Measurements from ENCODE around the gene PIK3C2G. TPM values are rescaled to one million over a fixed set of nuclear protein-coding genes. Genes with fewer than 3 reads are reported as not detected.
"Not testable (repeated sequence)": the region's sequence is repeated elsewhere in the genome, so short reads cannot be mapped to it uniquely, and the experiment has no call there.

Gene PIK3C2G
- total RNA-seq, 1 donor from 2014 or later = 0.41 TPM

- DNase-seq (ENCODE audit: low spot score in 2 of 2) (no peak), FAIRE-seq (no peak)
Observed at GRCh38 chr12:18454330-18454729, 193.0 kb downstream of the PIK3C2G start.

GRCh38 chr12:18456344-18456743 is 195.0 kb downstream of the PIK3C2G start:
- no peak for FAIRE-seq
- DNase-seq (ENCODE audit: low spot score in 2 of 2) = no peak

DNA sequence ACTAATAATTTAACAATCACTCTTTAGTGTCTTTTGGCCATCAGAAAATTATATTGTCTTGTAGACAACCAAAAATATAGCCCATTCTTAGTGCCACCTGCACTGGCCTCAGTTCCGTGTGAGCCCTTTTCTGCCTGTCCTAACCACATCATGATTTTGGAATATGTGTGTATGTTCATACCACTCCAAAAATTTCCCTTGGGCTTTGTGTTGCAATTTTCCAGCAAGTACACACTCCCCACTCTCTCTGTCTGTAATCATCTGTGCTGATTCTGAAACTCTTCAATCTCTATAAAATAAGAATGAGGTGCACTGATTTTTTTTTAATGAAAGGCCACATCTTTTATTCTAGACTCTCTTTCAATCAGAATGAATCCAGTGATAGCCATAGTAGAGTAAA is 196.0 kb downstream of the PIK3C2G start:
- no peak for FAIRE-seq

GRCh38 chr12:18461758-18462157 is 200.4 kb downstream of the PIK3C2G start:
- DNase-seq (ENCODE audit: low spot score in 2 of 2) = no peak

More for the DNA sequence above, 196.0 kb downstream of the PIK3C2G start:
- DNase-seq (ENCODE audit: low spot score in 2 of 2) = no peak

GRCh38 chr12:18462442-18462841 is 201.1 kb downstream of the PIK3C2G start:
- no peak for DNase-seq (ENCODE audit: low spot score in 2 of 2)
- FAIRE-seq = no peak

More at GRCh38 chr12:18461758-18462157, 200.4 kb downstream of the PIK3C2G start:
- FAIRE-seq = no peak

DNA sequence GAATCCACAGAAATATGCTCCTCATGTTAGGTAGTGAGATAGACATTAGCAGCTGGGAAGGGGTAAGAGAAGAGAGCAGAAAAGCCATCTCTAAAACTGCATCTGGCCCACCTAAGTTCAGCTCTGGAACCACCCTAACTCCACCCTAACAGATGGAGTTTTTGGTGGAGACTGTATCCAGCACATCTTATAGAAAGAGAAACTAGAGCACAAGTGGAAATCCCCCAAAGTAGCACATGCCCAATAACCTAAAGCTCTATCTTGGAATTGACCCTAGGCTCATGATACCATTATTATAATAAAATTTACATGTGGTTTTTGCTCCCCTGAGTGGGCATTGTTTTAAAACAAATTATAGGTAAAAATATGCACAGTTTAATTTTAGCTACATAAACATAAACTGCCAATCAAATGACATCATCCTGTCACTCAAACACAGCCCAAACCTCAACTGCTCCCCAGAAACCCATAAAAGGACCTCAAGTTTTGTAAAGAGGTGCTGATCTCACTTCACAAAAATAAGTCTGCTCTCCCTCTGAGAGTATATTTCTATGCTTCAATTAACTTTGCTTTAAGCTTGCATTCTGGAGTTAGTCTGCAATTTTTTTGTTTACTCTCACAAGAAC is 206.4 kb downstream of the PIK3C2G start:
- FAIRE-seq (no peak), DNase-seq (ENCODE audit: low spot score in 2 of 2) (no peak)

- FAIRE-seq = no peak
- no peak for DNase-seq (ENCODE audit: low spot score in 2 of 2)
Observed at GRCh38 chr12:18468246-18469075, 207.1 kb downstream of the PIK3C2G start.

GRCh38 chr12:18470251-18470650 is 208.9 kb downstream of the PIK3C2G start:
- FAIRE-seq (no peak), DNase-seq (ENCODE audit: low spot score in 2 of 2) (no peak)

DNA sequence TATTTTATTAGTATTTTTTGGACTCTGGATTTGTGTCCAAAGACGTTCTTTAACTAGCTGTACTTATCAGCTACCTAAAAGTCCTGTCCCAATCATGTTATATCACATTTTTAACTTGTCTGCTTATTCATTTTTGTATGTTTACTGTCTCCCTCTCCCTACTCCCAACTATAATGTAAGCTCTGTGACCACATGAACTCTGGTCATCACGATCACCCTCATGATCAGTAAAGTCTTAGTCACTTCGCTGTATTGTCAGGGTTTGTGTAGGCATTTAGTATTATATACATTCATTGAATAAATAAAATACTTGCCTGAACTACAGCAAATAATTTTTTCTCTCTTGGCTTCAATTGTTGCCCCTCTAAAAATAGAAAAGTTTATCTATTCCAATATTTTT is 211.0 kb downstream of the PIK3C2G start:
- DNase-seq (ENCODE audit: low spot score in 2 of 2) (no peak), FAIRE-seq (no peak)

- no peak for DNase-seq (ENCODE audit: low spot score in 2 of 2)
- FAIRE-seq = no peak
Observed at GRCh38 chr12:18472806-18473205, 211.5 kb downstream of the PIK3C2G start.

DNA sequence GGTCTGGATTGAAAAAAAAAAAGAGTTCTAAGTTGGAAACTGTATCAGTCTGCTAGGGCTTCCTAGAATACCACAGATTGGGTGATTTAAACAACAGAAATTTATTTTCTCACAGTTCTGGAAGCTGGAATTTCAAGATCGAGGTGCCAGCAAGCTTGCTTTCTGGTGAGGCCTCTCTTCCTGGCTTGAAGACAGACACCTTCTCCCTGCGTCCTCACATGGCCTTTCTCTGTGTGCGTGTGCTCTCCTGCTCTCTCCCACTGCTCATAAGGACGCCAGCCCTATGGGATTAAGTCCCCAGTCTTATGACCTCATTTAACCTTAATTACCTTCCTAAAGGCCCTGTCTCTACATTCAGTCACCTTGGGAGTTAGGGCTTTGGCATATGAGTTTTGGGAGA is 215.5 kb downstream of the PIK3C2G start:
- FAIRE-seq (no peak), DNase-seq (ENCODE audit: low spot score in 2 of 2) (no peak)

GRCh38 chr12:18479256-18479655 is 217.9 kb downstream of the PIK3C2G start:
- DNase-seq (ENCODE audit: low spot score in 2 of 2) (no peak), FAIRE-seq (no peak)

GRCh38 chr12:18482601-18483120 is 221.3 kb downstream of the PIK3C2G start:
- DNase-seq (ENCODE audit: low spot score in 2 of 2) = no peak
- FAIRE-seq = no peak

DNA sequence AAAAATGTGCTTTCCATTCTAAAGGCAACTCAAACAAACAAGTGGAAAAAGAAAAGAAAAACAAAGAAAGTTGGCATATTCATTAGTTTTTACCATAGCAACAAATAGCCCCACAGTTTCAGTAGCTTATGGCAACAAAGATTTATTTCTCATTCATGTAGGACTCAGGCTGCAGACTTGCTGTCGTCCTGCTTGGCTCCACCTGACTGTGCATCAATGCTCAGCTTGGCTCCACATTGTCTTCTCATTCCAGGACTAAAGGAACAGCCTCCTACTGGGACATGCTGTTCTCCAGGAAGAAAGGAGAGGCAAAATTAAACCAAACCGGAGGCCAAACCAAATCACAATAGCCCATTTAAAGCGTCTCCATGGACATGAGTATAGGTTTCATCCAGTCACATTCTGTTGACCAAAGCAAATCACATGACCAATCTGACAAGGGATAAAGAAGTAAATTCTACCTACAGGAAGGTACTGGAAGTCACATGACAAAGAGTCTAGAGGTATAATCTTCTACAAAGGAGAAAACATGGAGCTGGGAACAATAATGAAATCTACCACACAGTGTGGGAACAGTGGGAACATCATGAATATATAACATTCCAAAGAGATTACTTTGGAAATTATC is 222.5 kb downstream of the PIK3C2G start:
- no peak for DNase-seq (ENCODE audit: low spot score in 2 of 2)
- FAIRE-seq = no peak

DNA sequence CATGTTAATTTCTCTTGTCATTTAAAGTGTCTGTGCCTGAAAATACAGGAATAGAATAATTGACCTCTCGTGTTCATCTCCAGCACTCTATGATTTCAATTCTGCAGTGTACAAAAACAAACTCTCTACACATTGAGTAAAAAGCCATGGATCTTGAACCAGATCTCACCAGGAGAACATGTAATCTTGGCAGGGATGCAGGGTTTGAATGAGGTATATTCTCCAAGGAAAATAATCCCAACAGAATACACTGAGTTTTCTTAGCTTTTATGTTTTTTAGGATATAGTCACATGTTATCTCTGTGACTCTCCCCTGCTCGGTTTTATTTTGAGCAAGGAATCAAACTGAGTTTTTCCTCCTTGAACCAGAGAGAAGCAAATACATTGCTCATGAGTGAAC is 224.7 kb downstream of the PIK3C2G start:
- no peak for DNase-seq (ENCODE audit: low spot score in 2 of 2)
- no peak for FAIRE-seq

GRCh38 chr12:18487509-18487908 is 226.2 kb downstream of the PIK3C2G start:
- DNase-seq (ENCODE audit: low spot score in 2 of 2) = no peak
- FAIRE-seq = no peak

- FAIRE-seq = no peak
- no peak for DNase-seq (ENCODE audit: low spot score in 2 of 2)
Observed at GRCh38 chr12:18492372-18493025, 231.2 kb downstream of the PIK3C2G start.

- FAIRE-seq = no peak
- no peak for DNase-seq (ENCODE audit: low spot score in 2 of 2)
Observed at GRCh38 chr12:18496156-18496555, 234.8 kb downstream of the PIK3C2G start.

DNA sequence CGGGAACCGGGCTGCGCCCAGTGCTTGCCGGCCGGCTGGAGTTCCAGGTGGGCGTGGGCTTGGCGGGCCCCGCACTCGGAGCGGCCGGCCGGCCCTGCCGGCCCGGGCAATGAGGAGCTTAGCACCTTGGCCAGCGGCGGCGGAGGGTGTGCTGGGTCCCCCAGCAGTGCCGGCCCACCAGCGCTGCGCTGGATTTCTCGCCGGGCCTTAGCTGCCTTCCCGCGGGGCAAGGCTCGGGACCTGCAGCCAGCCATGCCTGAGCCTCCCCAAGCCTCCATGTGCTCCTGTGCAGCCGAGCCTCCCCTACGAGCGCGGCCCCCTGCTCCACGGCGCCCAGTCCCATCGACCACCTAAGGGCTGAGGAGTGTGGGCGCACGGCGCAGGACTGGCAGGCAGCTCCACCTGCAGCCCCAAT is 238.8 kb downstream of the PIK3C2G start:
- DNase-seq (ENCODE audit: low spot score in 2 of 2); FAIRE-seq: not testable (repeated sequence)

DNA sequence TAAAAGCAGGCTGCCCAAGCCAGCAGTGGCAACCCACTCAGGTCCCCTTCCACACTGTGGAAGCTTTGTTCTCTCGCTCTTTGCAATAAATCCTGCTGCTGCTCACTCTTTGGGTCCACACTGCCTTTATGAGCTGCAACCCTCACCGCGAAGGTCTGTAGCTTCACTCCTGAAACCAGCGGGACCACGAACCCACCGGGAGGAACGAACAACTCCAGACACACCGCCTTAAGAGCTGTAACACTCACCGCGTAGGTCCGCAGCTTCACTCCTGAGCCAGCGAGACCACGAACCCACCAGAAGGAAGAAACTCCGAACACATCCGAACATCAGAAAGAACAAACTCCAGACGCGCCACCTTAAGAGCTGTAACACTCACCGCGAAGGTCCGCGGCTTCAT is 239.4 kb downstream of the PIK3C2G start:
- not testable (repeated sequence) for DNase-seq (ENCODE audit: low spot score in 2 of 2); FAIRE-seq
